Activated effector memory CD4-positive, alpha-beta T cell treated with anti-CD3 and anti-CD28 coated beads, Interleukin-2, amount 50 U/mL, for 16 hours (primary cell): ENCODE results near the gene ZNF516.

Experiments used
- DNase-seq: peaks from one replicate; pipeline ENCODE4 v3.0.0-alpha.2; 2020

Gene ZNF516

GRCh38 chr18:76435316-76435989 is 59.6 kb downstream of the ZNF516 start:
- no peak for DNase-seq

- DNase-seq: no peak
Observed at GRCh38 chr18:76434452-76434851, 60.6 kb downstream of the ZNF516 start.

- peak; percentile 34 for DNase-seq
Observed at GRCh38 chr18:76433788-76434187, 61.3 kb downstream of the ZNF516 start.

GRCh38 chr18:76432970-76433767 is 61.9 kb downstream of the ZNF516 start:
- peak; percentile 50 for DNase-seq

- peak; percentile 56 for DNase-seq
Observed at GRCh38 chr18:76432274-76432755, 62.7 kb downstream of the ZNF516 start.

GRCh38 chr18:76431437-76432273 is 63.4 kb downstream of the ZNF516 start:
- DNase-seq: peak; percentile 47

GRCh38 chr18:76430636-76431035 is 64.4 kb downstream of the ZNF516 start:
- DNase-seq: no peak

GRCh38 chr18:76429262-76430126 is 65.5 kb downstream of the ZNF516 start:
- peak; percentile 34 for DNase-seq

GRCh38 chr18:76428396-76429261 is 66.4 kb downstream of the ZNF516 start:
- peak; percentile 43 for DNase-seq

- peak; percentile 67 for DNase-seq
Observed at GRCh38 chr18:76426737-76427305, 68.2 kb downstream of the ZNF516 start.

- DNase-seq: peak; percentile 44
Observed at GRCh38 chr18:76425146-76426131, 69.6 kb downstream of the ZNF516 start.

GRCh38 chr18:76422838-76423237 is 72.2 kb downstream of the ZNF516 start:
- DNase-seq: no peak

- DNase-seq: no peak
Observed at GRCh38 chr18:76422121-76422520, 72.9 kb downstream of the ZNF516 start.

- no peak for DNase-seq
Observed at GRCh38 chr18:76421685-76422078, 73.4 kb downstream of the ZNF516 start.

- no peak for DNase-seq
Observed at GRCh38 chr18:76420898-76421684, 74.0 kb downstream of the ZNF516 start.

GRCh38 chr18:76419811-76420210 is 75.2 kb downstream of the ZNF516 start:
- no peak for DNase-seq

GRCh38 chr18:76416911-76417310 is 78.1 kb downstream of the ZNF516 start:
- no peak for DNase-seq

- no peak for DNase-seq
Observed at GRCh38 chr18:76414936-76415621, 80.0 kb downstream of the ZNF516 start.
